Trophoblast cell (in vitro differentiated cells and primary cell): Measurements from ENCODE around the gene SUN2.

Source experiments
- DNase-seq, 2 donors: peaks; one replicate each; pipeline ENCODE4 v3.0.0-alpha.2; 2016
- H2AFZ ChIP-seq: 2 replicates; pipeline ENCODE4 v1.6.1; 2013; ENCODE audit warnings: low read length, moderate library complexity, mild to moderate bottlenecking; ENCODE audit not compliant: insufficient read depth, poor library complexity
- H2AK5ac ChIP-seq: 2 replicates; pipeline ENCODE4 v1.6.1; 2013; ENCODE audit warnings: mild to moderate bottlenecking, low read length
- H2BK120ac ChIP-seq: 2 replicates; pipeline ENCODE4 v1.6.1; 2013; ENCODE audit warnings: low read length, mild to moderate bottlenecking, moderate library complexity; ENCODE audit not compliant: insufficient read depth, poor library complexity
- H2BK12ac ChIP-seq: 2 replicates; pipeline ENCODE4 v1.6.1; 2013; ENCODE audit warnings: mild to moderate bottlenecking, low read length, moderate library complexity
- H2BK5ac ChIP-seq: 2 replicates; pipeline ENCODE4 v1.6.1; 2013; ENCODE audit warnings: low read length, low read depth, moderate library complexity, mild to moderate bottlenecking; ENCODE audit not compliant: poor library complexity
- H3K14ac ChIP-seq: 2 replicates; pipeline ENCODE4 v1.6.1; 2013; ENCODE audit warnings: mild to moderate bottlenecking, low read length
- H3K18ac ChIP-seq: 2 replicates; pipeline ENCODE4 v1.6.1; 2013; ENCODE audit warnings: mild to moderate bottlenecking, low read length
- H3K23ac ChIP-seq: 2 replicates; pipeline ENCODE4 v1.6.1; 2013; ENCODE audit warnings: low read length
- H3K27ac ChIP-seq: 2 replicates; pipeline ENCODE4 v1.5.1; 2013; ENCODE audit warnings: low read depth, mild to moderate bottlenecking, inconsistent platforms, low read length, moderate library complexity
- H3K27me3 ChIP-seq: 2 replicates; pipeline ENCODE4 v1.6.1; 2013; ENCODE audit warnings: inconsistent platforms, mild to moderate bottlenecking, low read length, moderate library complexity; ENCODE audit not compliant: insufficient read depth
- H3K36me3 ChIP-seq, 2 experiments: 1 replicate in 1 of 2; 2 replicates in 1 of 2; pipeline ENCODE4 v1.6.1; 2013; ENCODE audit warnings: low read length in 2 of 2, mild to moderate bottlenecking in 2 of 2, moderate library complexity in 1 of 2; ENCODE audit not compliant: insufficient read depth in 2 of 2, control insufficient read depth in 1 of 2
- H3K4ac ChIP-seq: 2 replicates; pipeline ENCODE4 v1.6.1; 2013; ENCODE audit warnings: low read depth, mild to moderate bottlenecking, low read length, moderate library complexity
- H3K4me1 ChIP-seq, 2 experiments: 1 replicate in 1 of 2; 2 replicates in 1 of 2; pipeline ENCODE4 v1.6.1; 2013; ENCODE audit warnings: low read length in 2 of 2, mild to moderate bottlenecking in 2 of 2, moderate library complexity in 1 of 2; ENCODE audit not compliant: insufficient read depth in 2 of 2, control insufficient read depth in 1 of 2
- H3K4me2 ChIP-seq: 2 replicates; pipeline ENCODE4 v1.6.1; 2013; ENCODE audit warnings: inconsistent platforms, mild to moderate bottlenecking, low read length, moderate library complexity
- H3K4me3 ChIP-seq: 2 replicates; pipeline ENCODE4 v1.5.1; 2013; ENCODE audit warnings: mild to moderate bottlenecking, low read depth, low read length, inconsistent platforms
- H3K79me1 ChIP-seq: one replicate; pipeline ENCODE4 v1.6.1; 2013; ENCODE audit warnings: low read length
- H3K79me2 ChIP-seq: 2 replicates; pipeline ENCODE4 v1.6.1; 2013; ENCODE audit warnings: low read length, mild to moderate bottlenecking; ENCODE audit not compliant: control insufficient read depth, insufficient read depth, poor library complexity
- H3K9ac ChIP-seq: 2 replicates; pipeline ENCODE4 v1.6.1; 2013; ENCODE audit warnings: mild to moderate bottlenecking, low read length
- H3K9me3 ChIP-seq: 2 replicates; pipeline ENCODE4 v1.6.1; 2013; ENCODE audit warnings: low read depth, mild to moderate bottlenecking, control low read depth, inconsistent platforms, low read length; ENCODE audit not compliant: insufficient read depth
- H4K12ac ChIP-seq: 2 replicates; pipeline ENCODE4 v1.6.1; 2013; ENCODE audit warnings: low read depth, mild to moderate bottlenecking, low read length, moderate library complexity
- H4K8ac ChIP-seq: 2 replicates; pipeline ENCODE4 v1.6.1; 2013; ENCODE audit warnings: low read depth, mild to moderate bottlenecking, low read length, moderate library complexity
- H4K91ac ChIP-seq: one replicate; pipeline ENCODE4 v1.6.1; 2013; ENCODE audit warnings: low read depth, mild to moderate bottlenecking, low read length, moderate library complexity
- WGBS: extraction: QIAGEN DNeasy Blood & Tissue Kit; methylation state at CpG from one replicate; pipeline ENCODE4 v1.1.7; 2013; ENCODE audit warnings: missing lambda C conversion rate; ENCODE audit not compliant: insufficient read length, insufficient coverage; ENCODE audit errors: extremely low coverage; 5-methylcytosine and 5-hydroxymethylcytosine counted together

SUN2 gene

DNA sequence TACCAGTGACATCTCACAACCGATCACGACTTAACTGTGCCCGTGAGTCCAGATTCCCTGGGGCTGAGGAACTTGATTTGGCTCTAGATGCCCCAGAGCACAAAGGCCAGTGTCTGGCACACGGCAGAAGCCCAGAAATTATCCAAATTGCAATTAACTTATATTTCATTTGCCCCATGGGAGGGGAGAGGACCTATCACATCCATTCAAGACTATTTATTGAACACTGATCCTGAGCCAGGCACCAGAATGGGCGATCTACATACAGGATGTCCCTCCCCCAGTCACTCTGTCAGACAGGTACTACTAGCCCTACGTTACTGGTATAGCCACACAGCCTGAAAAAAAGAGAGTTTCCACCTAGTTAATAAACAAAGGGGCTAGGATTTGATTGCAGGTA, 33.0 kb upstream of the SUN2 start:
- Histone ChIP-seq H2BK12ac (no peak overlapping the region), H2BK120ac (no peak overlapping the region), H3K9ac (no peak overlapping the region), H3K4me1 (peaks cover 0 to 4% of the 10 kb centered on the region in 2 experiments), H4K91ac (no peak overlapping the region), H4K8ac (no peak overlapping the region), H3K4ac (no peak overlapping the region), H3K4me3 (no peak overlapping the region), H2AK5ac (no peak overlapping the region), H3K14ac (no peak overlapping the region), H4K12ac (no peak overlapping the region), H3K4me2 (no peak overlapping the region), H3K27ac (no peak overlapping the region), H3K79me2 (peaks cover 2% of the 10 kb centered on the region), H3K9me3 (no peaks in the 10 kb centered on the region), H3K36me3 (peaks cover 3 to 6% of the 10 kb centered on the region in 2 experiments), H2BK5ac (no peak overlapping the region), H3K79me1 (peaks cover 4% of the 10 kb centered on the region), H3K18ac (no peak overlapping the region), H3K23ac (no peak overlapping the region), H3K27me3 (no peaks in the 10 kb centered on the region), H2AFZ (no peak overlapping the region)
- WGBS, result no CpG with 5 or more reads among the region's 6 CpGs
- no peak for DNase-seq

GRCh38 chr22:38788021-38788816, 32.4 kb upstream of the SUN2 start:
- H3K4me2 ChIP-seq, result no peak overlapping the region
- H3K27ac ChIP-seq, result no peak overlapping the region
- H3K4ac ChIP-seq, result no peak overlapping the region
- no peak overlapping the region for H2BK12ac ChIP-seq
- no peak overlapping the region for H3K18ac ChIP-seq
- no peak overlapping the region for H2BK5ac ChIP-seq
- H3K14ac ChIP-seq, result no peak overlapping the region
- no CpG with 5 or more reads among the region's 16 CpGs for WGBS
- H2BK120ac ChIP-seq, result no peak overlapping the region
- peak in 1 of 2 donors; percentile 16 for DNase-seq
- H3K23ac ChIP-seq, result no peak overlapping the region
- no peak overlapping the region for H2AK5ac ChIP-seq
- no peak overlapping the region for H4K8ac ChIP-seq
- H3K4me3 ChIP-seq, result no peak overlapping the region
- peaks cover 0 to under 1% of the 10 kb centered on the region in 2 experiments for H3K4me1 ChIP-seq
- H4K91ac ChIP-seq, result no peak overlapping the region
- H3K9me3 ChIP-seq, result no peaks in the 10 kb centered on the region
- no peak overlapping the region for H3K9ac ChIP-seq
- H4K12ac ChIP-seq, result no peak overlapping the region
- peaks cover 3 to 6% of the 10 kb centered on the region in 2 experiments for H3K36me3 ChIP-seq
- H3K79me2 ChIP-seq, result no peaks in the 10 kb centered on the region
- no peaks in the 10 kb centered on the region for H3K79me1 ChIP-seq
- no peaks in the 10 kb centered on the region for H3K27me3 ChIP-seq
- H2AFZ ChIP-seq, result no peak overlapping the region

- H3K27ac ChIP-seq, result no peak overlapping the region
- WGBS, result no CpG with 5 or more reads among the region's 3 CpGs
Measured at GRCh38 chr22:38786631-38787030, 30.8 kb upstream of the SUN2 start.

DNA sequence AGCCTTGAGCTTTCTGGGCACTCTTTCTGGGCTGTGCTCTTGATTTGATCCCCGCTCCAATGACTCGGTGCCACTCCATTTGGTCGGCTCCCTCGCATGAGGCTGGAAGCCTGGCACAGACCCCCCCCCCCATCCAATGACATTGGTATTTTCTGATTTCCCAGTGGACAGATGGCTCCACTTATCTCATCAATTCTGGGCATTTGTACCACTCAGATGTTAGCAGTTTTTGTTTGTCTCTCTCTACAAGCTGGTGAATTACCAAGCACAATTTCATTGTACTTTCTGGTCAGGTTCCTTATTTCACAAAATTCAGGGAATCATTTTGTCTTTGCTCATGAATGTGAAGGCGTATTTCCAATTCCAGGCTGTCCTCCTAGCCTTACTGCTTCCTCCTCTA, 29.1 kb upstream of the SUN2 start:
- no peak overlapping the region for H2BK120ac ChIP-seq
- H2BK12ac ChIP-seq, result no peak overlapping the region
- no peaks in the 10 kb centered on the region for H3K4me1 ChIP-seq
- no peaks in the 10 kb centered on the region for H3K79me2 ChIP-seq
- H3K4ac ChIP-seq, result no peak overlapping the region
- H3K9me3 ChIP-seq, result no peaks in the 10 kb centered on the region
- no peak overlapping the region for H3K4me2 ChIP-seq
- no peak for DNase-seq
- no peak overlapping the region for H4K8ac ChIP-seq
- no peak overlapping the region for H3K14ac ChIP-seq
- no peak overlapping the region for H3K27ac ChIP-seq
- no peak overlapping the region for H2AK5ac ChIP-seq
- no peak overlapping the region for H3K23ac ChIP-seq
- H4K91ac ChIP-seq, result no peak overlapping the region
- H3K79me1 ChIP-seq, result no peaks in the 10 kb centered on the region
- H3K9ac ChIP-seq, result no peak overlapping the region
- H3K27me3 ChIP-seq, result no peaks in the 10 kb centered on the region
- peaks cover 0 to 8% of the 10 kb centered on the region in 2 experiments for H3K36me3 ChIP-seq
- no peak overlapping the region for H2AFZ ChIP-seq
- WGBS, result no CpG with 5 or more reads among the region's 5 CpGs
- H3K18ac ChIP-seq, result no peak overlapping the region
- H2BK5ac ChIP-seq, result no peak overlapping the region
- no peak overlapping the region for H4K12ac ChIP-seq
- H3K4me3 ChIP-seq, result no peak overlapping the region

More at GRCh38 chr22:38786631-38787030, 30.8 kb upstream of the SUN2 start:
- Histone ChIP-seq H3K9me3 (no peaks in the 10 kb centered on the region), H2AK5ac (no peak overlapping the region), H3K4ac (no peak overlapping the region), H3K9ac (no peak overlapping the region), H3K4me1 (no peaks in the 10 kb centered on the region), H3K14ac (no peak overlapping the region), H3K79me1 (no peaks in the 10 kb centered on the region), H4K91ac (no peak overlapping the region), H3K18ac (no peak overlapping the region), H2AFZ (no peak overlapping the region), H2BK5ac (no peak overlapping the region), H4K8ac (no peak overlapping the region), H3K79me2 (no peaks in the 10 kb centered on the region), H3K36me3 (peaks cover 3 to 6% of the 10 kb centered on the region in 2 experiments), H3K4me3 (no peak overlapping the region), H3K27me3 (no peaks in the 10 kb centered on the region), H3K23ac (peak overlapping the region; percentile 47), H2BK120ac (no peak overlapping the region), H4K12ac (no peak overlapping the region), H3K4me2 (no peak overlapping the region), H2BK12ac (no peak overlapping the region)
- no peak for DNase-seq
